Neural cell (in vitro differentiated cells): ENCODE data around the gene TP53AIP1. TPM values are rescaled to one million over a fixed set of nuclear protein-coding genes. Genes with fewer than 3 reads are reported as not detected.

ENCODE experiments used
- H2AFZ ChIP-seq: fragments of 200-600, 300-800 bp; sonication (generic), shearing (Covaris generic); 2 replicates; pipeline ENCODE4 v1.6.0; 2014; ENCODE audit warnings: low read depth, mild to moderate bottlenecking, antibody characterized with exemption, low read length, moderate library complexity
- H3F3A ChIP-seq: fragments of 200-600 bp; shearing (Covaris generic); 2 replicates; pipeline ENCODE4 v1.6.1; 2016; ENCODE audit warnings: mild to moderate bottlenecking, moderate library complexity, mixed read lengths, antibody characterized with exemption, low read length; ENCODE audit not compliant: insufficient read depth, poor library complexity, severe bottlenecking
- H3K27ac ChIP-seq: fragments of 200-600, 300-800 bp; sonication (generic), shearing (Covaris generic); 2 replicates; pipeline ENCODE4 v1.5.1; 2014; ENCODE audit warnings: mild to moderate bottlenecking, low read length, moderate library complexity
- H3K27me3 ChIP-seq: fragments of 300-800, 200-600 bp; sonication (generic), shearing (Covaris generic); 2 replicates; pipeline ENCODE4 v1.6.0; 2014; ENCODE audit warnings: mild to moderate bottlenecking, low read depth, low read length, moderate library complexity; ENCODE audit not compliant: insufficient read depth
- H3K36me3 ChIP-seq: fragments of 300-800, 200-600 bp; sonication (generic), shearing (Covaris generic); 2 replicates; pipeline ENCODE4 v1.5.1; 2014; ENCODE audit warnings: mild to moderate bottlenecking, antibody characterized with exemption, low read length, moderate library complexity; ENCODE audit not compliant: insufficient read depth
- H3K4me2 ChIP-seq: fragments of 300-800, 200-600 bp; sonication (generic), shearing (Covaris generic); 2 replicates; pipeline ENCODE4 v1.6.0; 2014; ENCODE audit warnings: mild to moderate bottlenecking, low read length
- H3K4me3 ChIP-seq: fragments of 300-800, 200-600 bp; sonication (generic), shearing (Covaris generic); 2 replicates; pipeline ENCODE4 v1.5.1; 2014; ENCODE audit warnings: mild to moderate bottlenecking, low read length, moderate library complexity
- H3K79me2 ChIP-seq: fragments of 200-600 bp; shearing (Covaris generic); replicated peaks from 2 replicates; pipeline ENCODE4 v1.6.0; 2014; ENCODE audit warnings: mild to moderate bottlenecking, low read length, moderate library complexity; ENCODE audit not compliant: insufficient read depth
- H3K9ac ChIP-seq: fragments of 300-800, 200-600 bp; sonication (generic), shearing (Covaris generic); 2 replicates; pipeline ENCODE4 v1.6.1; 2016; ENCODE audit warnings: mild to moderate bottlenecking, low read length, mixed read lengths
- H3K9me2 ChIP-seq: fragments of 200-600 bp; shearing (Covaris generic); 2 replicates; pipeline ENCODE4 v1.6.1; 2016; ENCODE audit warnings: mild to moderate bottlenecking, low read length, mixed read lengths; ENCODE audit not compliant: insufficient read depth
- H3K9me3 ChIP-seq: fragments of 200-600, 300-800 bp; sonication (generic), shearing (Covaris generic); 2 replicates; pipeline ENCODE4 v1.6.1; 2016; ENCODE audit warnings: mild to moderate bottlenecking, mixed run types, low read length, moderate library complexity, mixed read lengths
- H4K20me1 ChIP-seq: fragments of 200-600 bp; shearing (Covaris generic); 2 replicates; pipeline ENCODE4 v1.6.1; 2016; ENCODE audit warnings: mild to moderate bottlenecking, mixed run types; ENCODE audit not compliant: insufficient read depth
- EP300 ChIP-seq: fragments of 450-650 bp; conservative IDR thresholded peaks from 2 replicates; pipeline ENCODE4 v1.6.1; 2014; ENCODE audit warnings: antibody characterized with exemption, mild to moderate bottlenecking, moderate library complexity; ENCODE audit not compliant: poor library complexity, severe bottlenecking
- EZH2 ChIP-seq: fragments of 200-600, 300-800 bp; shearing (Covaris generic), sonication (generic); IDR thresholded peaks from 2 replicates; pipeline ENCODE4 v1.6.1; 2014; ENCODE audit warnings: antibody characterized with exemption, low read length, borderline replicate concordance, mild to moderate bottlenecking; ENCODE audit not compliant: insufficient read depth, poor library complexity, severe bottlenecking
- MXI1 ChIP-seq: fragments of 450-650 bp; conservative IDR thresholded peaks from 2 replicates; pipeline ENCODE4 v1.6.1; 2014; ENCODE audit warnings: antibody characterized with exemption, mild to moderate bottlenecking; ENCODE audit not compliant: poor library complexity, severe bottlenecking
- POLR2AphosphoS5 ChIP-seq: IDR thresholded peaks from 2 replicates; pipeline ENCODE4 v1.6.1; 2012
- RAD21 ChIP-seq: fragments of 450-650 bp; conservative IDR thresholded peaks from 2 replicates; pipeline ENCODE4 v1.6.1; 2014; ENCODE audit warnings: antibody characterized with exemption, mild to moderate bottlenecking, moderate library complexity
- SMC3 ChIP-seq: fragments of 450-650 bp; conservative IDR thresholded peaks from 2 replicates; pipeline ENCODE4 v1.6.1; 2014; ENCODE audit warnings: antibody characterized with exemption, mild to moderate bottlenecking, moderate library complexity; ENCODE audit not compliant: poor library complexity
- TAF1 ChIP-seq: IDR thresholded peaks from 2 replicates; pipeline ENCODE4 v1.6.1; 2012; ENCODE audit warnings: low read depth
- polyA plus RNA-seq: library from polyadenylated mRNA; depleted of rRNA; stranded (reverse); fragments of >200 nt; gene quantifications from 2 replicates; pipeline ENCODE4 v1.2.3, GENCODE V29; 2014
- TF ChIP-seq, protein P1 (sequence below): fragments of 450-650 bp; IDR thresholded peaks from 2 replicates; pipeline ENCODE4 v1.5.1; 2014; ENCODE audit warnings: antibody characterized with exemption, mild to moderate bottlenecking, moderate library complexity; ENCODE audit not compliant: poor library complexity, severe bottlenecking
- TF ChIP-seq, protein P2 (sequence below): IDR thresholded peaks from 2 replicates; pipeline ENCODE4 v1.6.1; 2012; ENCODE audit warnings: borderline replicate concordance

Gene TP53AIP1
- polyA plus RNA-seq, 1 donor from 2014 or later = 0.68 TPM

DNA sequence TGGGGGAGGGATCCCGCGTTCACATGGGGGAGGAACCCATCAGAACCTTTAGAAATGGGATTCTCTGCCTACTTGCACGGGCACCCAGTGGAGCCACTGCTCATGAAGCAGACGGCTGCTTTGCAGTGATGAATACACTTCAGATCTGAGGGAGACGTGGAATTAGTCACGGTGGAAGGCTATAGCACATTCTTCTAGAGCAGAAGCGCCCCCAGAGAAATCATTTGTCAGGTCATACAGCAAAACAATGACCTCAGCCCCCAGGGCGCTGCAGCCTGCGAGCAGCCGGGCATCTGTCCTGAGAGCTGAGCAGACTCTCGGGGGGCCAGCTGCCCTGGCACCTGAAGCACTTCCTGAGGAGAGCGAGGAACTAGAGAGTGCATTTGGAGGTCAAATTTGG is 12.7 kb downstream of the TP53AIP1 start:
- no peak overlapping the region for H3K4me2 ChIP-seq
- no peak overlapping the region for H3K4me3 ChIP-seq
- H3K9me3 ChIP-seq = no peaks in the 10 kb centered on the region
- H3K27ac ChIP-seq = peak overlapping the region; percentile 27
- no peak overlapping the region for H2AFZ ChIP-seq
- no peaks in the 10 kb centered on the region for H3K9me2 ChIP-seq
- H3K79me2 ChIP-seq = no peaks in the 10 kb centered on the region
- H3K36me3 ChIP-seq = no peaks in the 10 kb centered on the region
- no peak overlapping the region for H3K9ac ChIP-seq
- H3K27me3 ChIP-seq = no peaks in the 10 kb centered on the region
- peaks cover 7% of the 10 kb centered on the region for H3F3A ChIP-seq
- no peaks in the 10 kb centered on the region for H4K20me1 ChIP-seq
- TF ChIP-seq RAD21 (no peak), EP300 (no peak), MXI1 (no peak), TAF1 (no peak), EZH2 (no peak), POLR2AphosphoS5 (no peak), SMC3 (no peak)
- TF ChIP-seq, protein P1, sequence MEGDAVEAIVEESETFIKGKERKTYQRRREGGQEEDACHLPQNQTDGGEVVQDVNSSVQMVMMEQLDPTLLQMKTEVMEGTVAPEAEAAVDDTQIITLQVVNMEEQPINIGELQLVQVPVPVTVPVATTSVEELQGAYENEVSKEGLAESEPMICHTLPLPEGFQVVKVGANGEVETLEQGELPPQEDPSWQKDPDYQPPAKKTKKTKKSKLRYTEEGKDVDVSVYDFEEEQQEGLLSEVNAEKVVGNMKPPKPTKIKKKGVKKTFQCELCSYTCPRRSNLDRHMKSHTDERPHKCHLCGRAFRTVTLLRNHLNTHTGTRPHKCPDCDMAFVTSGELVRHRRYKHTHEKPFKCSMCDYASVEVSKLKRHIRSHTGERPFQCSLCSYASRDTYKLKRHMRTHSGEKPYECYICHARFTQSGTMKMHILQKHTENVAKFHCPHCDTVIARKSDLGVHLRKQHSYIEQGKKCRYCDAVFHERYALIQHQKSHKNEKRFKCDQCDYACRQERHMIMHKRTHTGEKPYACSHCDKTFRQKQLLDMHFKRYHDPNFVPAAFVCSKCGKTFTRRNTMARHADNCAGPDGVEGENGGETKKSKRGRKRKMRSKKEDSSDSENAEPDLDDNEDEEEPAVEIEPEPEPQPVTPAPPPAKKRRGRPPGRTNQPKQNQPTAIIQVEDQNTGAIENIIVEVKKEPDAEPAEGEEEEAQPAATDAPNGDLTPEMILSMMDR = no peak
- TF ChIP-seq, protein P2, sequence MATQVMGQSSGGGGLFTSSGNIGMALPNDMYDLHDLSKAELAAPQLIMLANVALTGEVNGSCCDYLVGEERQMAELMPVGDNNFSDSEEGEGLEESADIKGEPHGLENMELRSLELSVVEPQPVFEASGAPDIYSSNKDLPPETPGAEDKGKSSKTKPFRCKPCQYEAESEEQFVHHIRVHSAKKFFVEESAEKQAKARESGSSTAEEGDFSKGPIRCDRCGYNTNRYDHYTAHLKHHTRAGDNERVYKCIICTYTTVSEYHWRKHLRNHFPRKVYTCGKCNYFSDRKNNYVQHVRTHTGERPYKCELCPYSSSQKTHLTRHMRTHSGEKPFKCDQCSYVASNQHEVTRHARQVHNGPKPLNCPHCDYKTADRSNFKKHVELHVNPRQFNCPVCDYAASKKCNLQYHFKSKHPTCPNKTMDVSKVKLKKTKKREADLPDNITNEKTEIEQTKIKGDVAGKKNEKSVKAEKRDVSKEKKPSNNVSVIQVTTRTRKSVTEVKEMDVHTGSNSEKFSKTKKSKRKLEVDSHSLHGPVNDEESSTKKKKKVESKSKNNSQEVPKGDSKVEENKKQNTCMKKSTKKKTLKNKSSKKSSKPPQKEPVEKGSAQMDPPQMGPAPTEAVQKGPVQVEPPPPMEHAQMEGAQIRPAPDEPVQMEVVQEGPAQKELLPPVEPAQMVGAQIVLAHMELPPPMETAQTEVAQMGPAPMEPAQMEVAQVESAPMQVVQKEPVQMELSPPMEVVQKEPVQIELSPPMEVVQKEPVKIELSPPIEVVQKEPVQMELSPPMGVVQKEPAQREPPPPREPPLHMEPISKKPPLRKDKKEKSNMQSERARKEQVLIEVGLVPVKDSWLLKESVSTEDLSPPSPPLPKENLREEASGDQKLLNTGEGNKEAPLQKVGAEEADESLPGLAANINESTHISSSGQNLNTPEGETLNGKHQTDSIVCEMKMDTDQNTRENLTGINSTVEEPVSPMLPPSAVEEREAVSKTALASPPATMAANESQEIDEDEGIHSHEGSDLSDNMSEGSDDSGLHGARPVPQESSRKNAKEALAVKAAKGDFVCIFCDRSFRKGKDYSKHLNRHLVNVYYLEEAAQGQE = no peak

DNA sequence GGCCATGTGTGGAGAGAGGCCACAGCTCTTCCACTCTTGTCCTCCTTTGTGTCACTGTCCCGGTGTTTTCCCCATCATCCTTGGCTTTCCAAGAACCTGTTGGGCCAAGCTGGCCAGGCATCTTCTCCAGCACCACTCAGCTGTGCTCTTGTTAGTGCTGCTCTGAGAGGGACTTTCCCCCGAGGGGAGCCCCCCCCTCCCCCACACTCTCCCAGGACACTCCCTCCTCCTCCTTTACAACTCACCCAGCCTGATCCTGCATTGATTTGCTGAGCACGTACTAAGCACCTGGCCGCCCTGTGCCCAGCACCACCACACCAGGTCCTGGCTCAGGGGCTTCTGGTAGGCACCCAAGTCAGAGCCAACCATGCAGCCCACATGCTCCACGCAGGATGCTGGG is 13.2 kb downstream of the TP53AIP1 start:
- H3K27me3 ChIP-seq = no peaks in the 10 kb centered on the region
- no peaks in the 10 kb centered on the region for H4K20me1 ChIP-seq
- H2AFZ ChIP-seq = no peak overlapping the region
- no peaks in the 10 kb centered on the region for H3K36me3 ChIP-seq
- H3F3A ChIP-seq = peaks cover 7% of the 10 kb centered on the region
- no peaks in the 10 kb centered on the region for H3K9me2 ChIP-seq
- TF ChIP-seq EZH2 (no peak), MXI1 (no peak), TAF1 (no peak), RAD21 (no peak), POLR2AphosphoS5 (no peak), EP300 (no peak), SMC3 (no peak)
- TF ChIP-seq, protein P1 = no peak
- TF ChIP-seq, protein P2 = no peak
- peak overlapping the region; percentile 27 for H3K27ac ChIP-seq
- no peak overlapping the region for H3K4me2 ChIP-seq
- no peak overlapping the region for H3K4me3 ChIP-seq
- H3K9me3 ChIP-seq = no peaks in the 10 kb centered on the region
- H3K79me2 ChIP-seq = no peaks in the 10 kb centered on the region
- no peak overlapping the region for H3K9ac ChIP-seq
